GM21423 (cell line): ENCODE data around the gene RNF34.
"Not testable (repeated sequence)": the region's sequence is repeated elsewhere in the genome, so short reads cannot be mapped to it uniquely, and the experiment has no call there.

Experiments used
- ATAC-seq: cut with Tn5 transposase; IDR thresholded peaks from one replicate; pipeline ENCODE4 v1.9.1; 2021; ENCODE audit warnings: mild to moderate bottlenecking, moderate library complexity; ENCODE audit not compliant: unreplicated experiment

Gene RNF34, protein sequence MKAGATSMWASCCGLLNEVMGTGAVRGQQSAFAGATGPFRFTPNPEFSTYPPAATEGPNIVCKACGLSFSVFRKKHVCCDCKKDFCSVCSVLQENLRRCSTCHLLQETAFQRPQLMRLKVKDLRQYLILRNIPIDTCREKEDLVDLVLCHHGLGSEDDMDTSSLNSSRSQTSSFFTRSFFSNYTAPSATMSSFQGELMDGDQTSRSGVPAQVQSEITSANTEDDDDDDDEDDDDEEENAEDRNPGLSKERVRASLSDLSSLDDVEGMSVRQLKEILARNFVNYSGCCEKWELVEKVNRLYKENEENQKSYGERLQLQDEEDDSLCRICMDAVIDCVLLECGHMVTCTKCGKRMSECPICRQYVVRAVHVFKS

GRCh38 chr12:121399391-121400331 lies at the start of gene RNF34:
Gene RNF34, plus strand, starts transcription at chr12:121400118. Its CDS starts 95 bp downstream, at chr12:121400213.
- ATAC-seq, result peak; percentile 90

DNA sequence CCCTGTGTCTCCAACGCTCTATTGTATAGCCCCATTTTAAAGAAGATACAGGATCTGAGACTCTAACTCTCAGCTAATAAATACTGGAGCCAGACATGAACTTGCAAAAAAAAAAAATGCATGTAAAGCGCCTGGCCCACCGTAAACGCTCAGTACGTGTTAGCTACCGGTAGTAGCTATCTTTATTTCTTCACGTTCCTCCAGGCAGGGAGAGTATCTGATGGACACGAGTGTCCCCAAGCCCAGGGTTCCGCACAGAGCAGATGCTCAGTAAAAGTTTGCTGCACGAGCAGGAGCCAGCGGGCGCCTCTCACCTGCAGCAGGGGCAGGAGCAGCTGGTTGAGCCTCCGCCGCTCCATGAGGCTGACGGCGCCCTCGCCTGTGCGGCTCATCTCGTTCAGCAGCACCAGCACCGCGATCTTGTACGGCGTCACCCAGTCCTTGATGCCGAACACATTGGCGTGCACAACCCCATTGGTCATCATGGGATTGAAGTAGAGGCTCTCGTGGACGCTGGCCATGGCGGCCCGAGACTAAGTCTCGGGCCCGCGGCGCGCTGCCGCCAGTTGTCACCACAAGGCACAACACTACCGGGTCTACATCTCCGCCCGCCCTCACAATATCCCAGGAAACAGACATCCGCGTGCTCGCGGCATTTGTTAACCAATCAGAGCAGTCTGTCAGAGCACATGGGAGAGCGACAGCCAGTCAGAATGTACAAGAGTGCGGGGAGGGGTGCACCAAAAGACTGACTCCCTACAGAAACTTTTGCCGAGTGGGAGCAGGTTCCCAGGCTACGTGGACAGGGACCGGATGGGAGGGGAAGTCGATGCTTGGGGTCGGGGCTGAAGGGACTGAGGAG lies 47.9 kb upstream of the RNF34 start, which contains the start of gene ANAPC5:
Gene ANAPC5, minus strand, starts transcription at position 592 of the 862 bp plus-strand sequence. Its CDS starts 71 bp downstream, at position 521.
- ATAC-seq, result peak; percentile 98

DNA sequence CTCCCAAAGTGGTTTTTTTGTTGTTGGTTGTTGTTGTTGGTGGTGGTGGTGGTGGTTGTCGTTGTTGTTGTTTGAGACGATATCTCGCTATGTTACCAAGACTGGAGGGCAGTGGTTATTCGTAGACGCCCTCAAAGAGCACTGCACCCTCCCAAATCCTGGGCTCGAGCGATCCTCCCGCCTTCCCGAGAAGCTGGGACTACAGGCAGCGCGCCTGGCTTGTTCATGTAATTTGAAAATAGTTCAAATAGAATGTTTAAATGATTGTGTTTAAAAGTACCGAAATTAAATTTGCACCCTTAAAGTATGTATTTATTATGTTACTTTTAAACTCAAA lies 47.3 kb upstream of the RNF34 start:
- no peak for ATAC-seq

DNA sequence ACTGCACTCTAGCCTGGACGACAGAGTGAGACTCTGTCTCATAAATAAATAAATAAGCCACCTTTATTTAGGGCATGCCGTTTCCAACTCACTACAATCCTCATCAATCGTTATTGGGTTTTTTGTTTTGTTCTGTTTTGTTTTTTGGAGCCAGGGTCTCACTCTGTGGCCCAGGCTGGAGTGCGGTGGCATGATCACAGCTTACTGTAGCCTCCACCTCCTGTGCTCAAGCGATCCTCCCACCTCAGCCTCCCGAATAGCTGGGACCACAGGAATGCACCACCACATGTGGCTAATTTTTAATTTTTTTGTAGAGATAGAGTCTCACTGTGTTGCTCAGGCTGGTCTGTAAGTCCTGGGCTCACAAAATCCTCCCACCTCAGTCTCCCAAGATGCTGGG lies 44.1 kb upstream of the RNF34 start:
- ATAC-seq, result no peak

- no peak for ATAC-seq
Observed at GRCh38 chr12:121356657-121357056, 43.3 kb upstream of the RNF34 start.

DNA sequence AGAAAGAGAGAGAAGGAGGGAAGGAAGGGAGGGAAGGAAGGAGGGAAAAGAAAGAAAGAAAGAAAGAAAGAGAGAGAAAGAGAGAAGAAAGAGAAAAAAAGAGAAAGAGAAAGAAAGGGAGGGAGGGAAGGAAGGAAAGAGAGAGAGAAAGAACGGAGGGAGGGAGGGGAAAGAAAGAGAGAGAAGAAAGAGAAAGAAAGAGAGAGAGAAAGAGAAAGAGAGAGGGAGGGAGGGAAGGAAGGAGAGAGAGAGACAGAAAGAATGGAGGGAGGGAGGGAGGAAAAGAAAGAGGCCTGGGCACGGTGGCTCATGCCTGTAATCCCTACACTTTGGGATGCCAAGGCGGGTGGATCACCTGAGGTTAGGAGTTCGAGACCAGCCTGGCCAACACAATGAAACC lies 42.6 kb upstream of the RNF34 start:
- ATAC-seq, result no peak

GRCh38 chr12:121358073-121358472 lies 41.8 kb upstream of the RNF34 start:
- ATAC-seq, result no peak

GRCh38 chr12:121364683-121365121 lies 35.2 kb upstream of the RNF34 start:
- no peak for ATAC-seq

GRCh38 chr12:121365416-121366062 lies 34.4 kb upstream of the RNF34 start:
- no peak for ATAC-seq

GRCh38 chr12:121366063-121366459 lies 33.9 kb upstream of the RNF34 start:
- no peak for ATAC-seq

GRCh38 chr12:121371404-121371803 lies 28.5 kb upstream of the RNF34 start:
- no peak for ATAC-seq

DNA sequence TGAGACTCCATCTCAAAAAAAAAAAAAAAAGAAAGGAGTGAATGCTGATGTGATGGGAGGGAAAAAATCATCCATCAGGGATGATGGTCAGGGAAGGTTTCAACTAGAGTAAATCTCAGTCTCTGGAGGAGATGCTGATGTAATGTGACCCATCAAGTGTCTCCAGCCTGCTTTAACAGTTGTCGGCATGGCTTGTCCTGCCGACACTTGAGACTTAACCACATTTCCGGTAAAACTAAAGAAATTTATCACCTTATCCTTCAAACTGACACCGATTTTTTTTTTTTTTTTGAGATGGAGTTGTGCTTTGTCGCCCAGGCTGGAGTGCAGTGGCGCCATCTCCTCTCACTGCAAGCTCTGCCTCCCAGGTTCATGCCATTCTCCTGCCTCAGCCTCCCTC lies 26.2 kb upstream of the RNF34 start:
- no peak for ATAC-seq

DNA sequence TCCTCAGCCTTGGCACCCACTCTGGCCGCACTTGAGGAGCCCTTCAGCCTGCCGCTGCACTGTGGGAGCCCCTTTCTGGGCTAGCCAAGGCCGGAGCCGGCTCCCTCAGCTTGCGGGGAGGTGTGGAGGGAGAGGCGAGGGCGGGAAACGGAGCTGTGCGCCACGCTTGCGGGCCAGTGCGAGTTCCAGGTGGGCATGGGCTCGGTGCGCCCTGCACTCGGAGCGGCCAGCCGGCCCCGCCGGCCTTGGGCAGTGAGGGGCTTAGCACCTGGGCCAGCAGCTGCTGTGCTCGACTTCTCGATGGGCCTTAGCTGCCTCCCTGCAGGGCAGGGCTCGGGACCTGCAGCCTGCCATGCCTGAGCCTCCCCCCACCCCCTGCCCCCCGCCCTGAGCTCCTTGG lies 25.6 kb upstream of the RNF34 start:
- not testable (repeated sequence) for ATAC-seq

GRCh38 chr12:121374945-121375584 lies 24.9 kb upstream of the RNF34 start:
- not testable (repeated sequence) for ATAC-seq

- no peak for ATAC-seq
Observed at GRCh38 chr12:121376754-121377697, 22.9 kb upstream of the RNF34 start.

DNA sequence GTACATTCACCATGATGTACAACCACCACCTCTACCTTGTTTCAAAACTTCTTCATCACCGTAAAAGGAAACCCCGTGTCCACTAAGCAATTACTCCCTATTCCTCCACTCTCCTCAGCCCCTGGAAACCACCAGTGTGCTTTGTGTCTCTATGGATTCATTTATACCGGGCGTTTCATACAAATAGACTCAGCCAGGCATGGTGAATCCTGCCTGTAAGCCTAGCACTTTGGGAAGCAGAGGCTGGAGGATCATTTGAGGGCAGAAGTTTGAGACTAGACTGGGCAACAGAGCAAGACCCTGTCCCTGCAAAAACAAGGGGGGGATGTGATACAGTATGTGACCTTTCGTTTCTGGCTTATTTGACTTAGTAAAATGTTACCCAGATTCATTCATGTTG lies 21.2 kb upstream of the RNF34 start:
- ATAC-seq, result no peak

- ATAC-seq, result no peak
Observed at GRCh38 chr12:121379945-121380344, 20.0 kb upstream of the RNF34 start.

DNA sequence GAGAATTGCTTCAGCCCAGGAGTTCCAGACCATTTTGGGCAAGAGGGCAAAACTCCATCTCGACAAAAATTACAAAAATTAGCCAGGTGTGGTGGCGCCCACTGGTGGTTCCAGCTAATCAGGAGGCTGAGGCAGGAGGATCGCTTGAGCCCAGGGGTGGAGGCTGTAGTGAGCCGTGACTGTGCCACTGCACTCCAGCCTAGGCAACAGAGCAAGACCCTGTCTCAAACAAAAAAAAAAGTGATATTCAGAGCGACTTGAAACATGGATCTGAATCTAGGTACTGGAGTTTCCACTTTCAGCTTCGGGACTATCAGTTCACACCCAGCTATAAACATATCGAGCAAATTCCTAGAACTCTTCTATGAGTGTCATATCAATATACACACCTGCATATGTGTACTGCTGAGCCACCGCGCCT lies 16.3 kb upstream of the RNF34 start:
- no peak for ATAC-seq

GRCh38 chr12:121384891-121385290 lies 15.0 kb upstream of the RNF34 start:
- not testable (repeated sequence) for ATAC-seq
